ENCODE data around the gene PRKAG2.

The PRKAG2 gene

DNA sequence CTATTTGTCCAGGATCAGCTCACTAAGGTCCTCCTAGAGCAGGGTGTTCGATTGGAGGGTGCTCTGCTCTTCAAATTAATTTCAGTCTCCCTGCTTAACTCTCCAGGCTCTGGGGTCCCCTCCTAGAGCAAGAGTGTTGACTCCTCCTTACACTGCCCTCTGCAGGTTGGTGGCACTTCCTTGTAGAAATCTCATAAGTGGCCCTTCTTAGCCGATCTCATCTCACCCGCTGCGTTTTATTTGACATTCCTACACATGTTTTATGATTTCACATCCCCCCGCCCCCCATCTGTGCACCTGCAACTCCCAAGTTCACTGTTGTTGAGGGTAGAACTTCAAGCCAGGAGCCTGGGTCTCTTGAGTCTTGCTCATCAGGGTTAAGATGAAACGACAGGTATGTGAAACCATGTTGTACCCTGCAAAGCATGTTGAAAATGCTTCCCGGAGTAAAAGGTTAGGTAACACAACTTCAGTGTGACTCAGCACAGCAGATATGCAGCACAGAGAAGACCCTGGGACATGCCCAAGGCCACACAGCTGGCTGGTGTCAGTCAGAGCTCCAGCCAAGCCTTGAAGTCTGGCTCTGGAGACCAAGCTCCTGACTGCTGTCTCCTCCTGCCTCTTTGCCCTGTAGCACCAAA is 171.2 kb downstream of the PRKAG2 start:
- peak in 1 of 2 donors; percentile 18 for DNase-seq

DNA sequence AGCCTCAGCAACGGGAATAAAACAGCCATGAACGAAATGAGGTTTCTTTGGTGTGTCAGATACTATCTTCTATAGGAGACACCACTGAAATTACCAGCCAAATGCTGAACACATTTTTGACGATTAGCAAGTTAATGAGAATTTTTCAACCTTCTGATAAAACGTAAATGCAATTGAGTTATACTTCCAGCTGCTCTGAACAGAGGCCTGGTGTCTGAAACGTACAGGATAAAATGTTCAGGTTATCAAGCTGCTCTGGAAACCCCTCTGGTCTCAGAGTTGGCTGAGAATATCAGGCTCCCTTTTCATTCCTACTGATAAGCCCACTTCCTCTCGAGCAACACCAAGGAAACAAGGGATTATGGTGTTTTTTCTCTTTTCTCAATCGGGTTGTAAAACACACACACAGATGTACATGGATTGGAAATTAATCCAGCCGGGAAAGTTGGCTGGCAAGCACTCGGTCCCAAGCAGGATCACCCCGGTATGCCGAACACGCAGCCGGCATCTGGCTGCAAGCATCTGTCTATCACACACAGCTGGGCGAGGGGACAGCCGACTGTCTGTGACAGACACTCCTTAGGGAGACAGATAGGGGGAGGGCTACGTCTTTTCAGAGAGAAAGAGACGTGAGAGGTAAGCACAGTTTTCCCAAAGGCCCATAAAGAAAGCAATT is 171.8 kb downstream of the PRKAG2 start:
- DNase-seq = no peak

DNA sequence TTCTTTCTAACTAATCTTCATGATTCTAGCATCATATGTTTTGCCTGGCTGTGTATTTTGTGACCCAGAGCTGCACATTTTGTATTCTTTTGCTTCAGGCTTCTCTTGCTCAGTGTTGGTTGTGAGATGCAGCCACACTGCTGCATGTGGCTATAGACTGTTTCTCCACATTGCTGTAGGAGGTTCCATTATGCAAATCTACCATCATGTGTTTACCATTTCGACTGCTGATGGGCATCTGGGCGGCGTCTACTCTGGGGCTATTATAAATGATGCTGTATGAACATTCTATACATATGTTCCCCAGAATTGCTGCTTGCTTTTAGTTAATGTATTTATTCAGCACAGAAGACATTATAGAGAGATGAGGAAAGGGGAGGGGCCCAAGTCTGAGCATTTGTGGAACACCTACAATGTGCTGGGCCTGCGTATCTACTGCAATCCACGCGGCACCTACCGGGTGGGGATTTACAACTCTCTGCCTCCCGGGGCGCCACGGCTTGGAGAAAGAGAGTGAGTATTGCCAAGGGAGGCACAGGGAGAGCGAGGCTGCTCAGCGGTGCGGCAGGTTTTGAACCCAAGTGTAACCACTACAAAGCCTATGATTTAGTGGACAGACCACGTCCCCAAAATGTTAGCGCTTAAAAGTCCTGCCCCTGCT is 172.5 kb downstream of the PRKAG2 start:
- DNase-seq = no peak

DNA sequence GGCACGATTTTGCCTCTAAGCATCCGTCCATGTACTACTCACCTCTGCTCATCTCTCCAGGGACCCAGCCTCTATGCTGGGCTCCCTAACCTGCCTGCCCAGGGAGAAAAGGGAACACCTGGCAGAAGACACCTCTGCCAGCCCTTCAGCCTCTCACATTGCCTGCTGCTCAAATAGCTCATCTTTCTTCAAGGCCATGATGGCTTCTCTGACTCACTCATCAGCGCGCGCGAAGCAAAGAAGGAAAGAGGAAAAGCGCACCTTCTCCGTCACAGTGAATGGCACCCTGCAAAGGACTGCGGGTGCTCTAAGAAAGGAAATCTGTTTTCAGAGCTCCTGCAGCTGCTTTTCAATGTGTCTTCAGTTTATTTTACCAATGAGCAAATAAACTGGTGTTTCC is 174.0 kb downstream of the PRKAG2 start:
- DNase-seq = no peak

DNA sequence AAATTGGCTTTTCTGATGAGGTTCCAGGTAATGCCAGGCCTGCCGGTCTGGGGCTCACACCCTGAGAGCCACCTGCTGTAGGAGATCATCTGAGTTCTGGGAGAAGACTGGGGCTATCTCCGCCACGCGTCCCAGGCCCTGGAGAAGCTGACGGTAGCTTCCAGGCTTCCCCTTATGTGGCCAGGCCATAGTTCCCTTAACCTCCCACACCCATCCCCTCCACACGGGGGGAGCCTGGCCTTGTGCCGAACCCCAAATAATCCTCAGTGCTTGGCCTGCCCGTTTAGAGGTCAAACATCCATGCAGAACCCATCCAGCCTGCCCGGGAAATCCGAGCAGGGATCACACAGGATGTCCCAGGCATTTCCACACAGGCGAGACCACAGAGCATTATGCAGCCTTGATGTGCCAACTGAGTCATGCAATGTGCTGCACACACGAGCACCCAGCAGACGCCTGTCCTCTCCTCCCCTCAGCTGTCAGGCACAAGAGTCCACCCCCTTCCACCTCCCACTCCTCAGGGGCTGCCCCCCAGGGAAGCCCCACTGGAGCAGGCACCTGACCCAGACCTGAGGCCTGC is 176.2 kb downstream of the PRKAG2 start:
- DNase-seq = peak; percentile 49 to 72

- DNase-seq = peak; percentile 76 to 84
Measured at GRCh38 chr7:151699928-151700319, 177.0 kb downstream of the PRKAG2 start.

GRCh38 chr7:151699147-151699927 is 177.6 kb downstream of the PRKAG2 start:
- no peak for DNase-seq

DNA sequence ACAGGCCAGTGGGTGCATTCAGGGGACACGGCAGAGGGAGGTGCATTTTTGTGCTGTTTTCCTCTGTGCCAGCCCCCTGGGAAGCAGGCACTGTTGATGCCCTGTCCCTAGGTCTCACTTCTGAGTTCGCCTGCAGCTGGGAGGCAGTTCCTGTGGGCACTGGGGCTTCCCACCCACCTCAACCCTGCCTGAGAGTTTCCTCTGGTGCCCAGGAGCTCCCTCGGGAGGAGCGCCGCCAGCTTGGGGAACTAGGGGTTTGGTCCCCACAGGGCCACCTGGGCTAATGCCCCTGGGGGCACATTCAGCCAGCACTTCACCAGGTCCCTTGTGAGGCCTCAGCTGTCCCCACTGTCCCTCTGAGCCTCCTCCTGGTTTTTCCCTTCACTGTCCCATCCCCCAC is 179.0 kb downstream of the PRKAG2 start:
- no peak for DNase-seq

- no peak for DNase-seq
Measured at GRCh38 chr7:151697515-151697895, 179.4 kb downstream of the PRKAG2 start.

DNA sequence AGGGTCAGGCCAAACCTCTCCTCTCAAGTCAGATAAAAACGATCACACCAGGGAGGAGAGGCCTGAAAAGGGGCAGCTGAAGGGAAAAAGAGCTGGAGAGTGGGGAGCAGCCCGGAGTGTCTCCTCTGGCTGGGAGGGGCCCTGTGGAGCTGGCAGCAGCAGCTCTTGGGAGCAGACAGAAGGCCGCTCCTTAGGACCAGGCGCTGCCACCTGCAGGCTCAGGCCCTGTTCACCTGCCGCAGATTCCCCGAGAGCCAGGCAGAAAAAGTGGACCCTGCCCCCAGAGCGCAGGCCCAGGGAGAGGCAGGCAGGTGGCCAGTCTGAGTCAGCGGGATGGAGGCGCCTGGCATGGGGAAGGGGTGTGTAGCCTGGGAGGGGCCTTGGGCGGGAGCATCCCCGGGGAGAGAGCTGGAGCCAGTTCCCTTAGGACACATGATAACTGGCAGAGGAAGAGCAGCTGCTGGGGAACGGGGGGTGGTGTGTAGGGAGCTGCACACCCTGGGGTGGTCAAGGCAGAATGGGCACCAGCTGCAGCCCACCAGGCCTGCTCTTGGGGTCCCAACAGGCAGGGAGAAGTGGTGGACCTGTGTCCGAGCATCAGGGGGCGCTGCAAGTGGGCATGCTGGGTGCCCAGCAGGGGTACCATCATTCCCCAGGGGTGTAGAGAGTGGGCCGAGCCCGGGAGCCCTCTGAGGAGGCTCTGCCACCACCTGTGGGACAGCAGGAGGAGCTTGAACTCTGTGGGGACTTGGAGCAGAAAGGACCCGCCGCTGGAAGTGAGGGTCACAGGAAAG is 180.0 kb downstream of the PRKAG2 start:
- no peak for DNase-seq

DNA sequence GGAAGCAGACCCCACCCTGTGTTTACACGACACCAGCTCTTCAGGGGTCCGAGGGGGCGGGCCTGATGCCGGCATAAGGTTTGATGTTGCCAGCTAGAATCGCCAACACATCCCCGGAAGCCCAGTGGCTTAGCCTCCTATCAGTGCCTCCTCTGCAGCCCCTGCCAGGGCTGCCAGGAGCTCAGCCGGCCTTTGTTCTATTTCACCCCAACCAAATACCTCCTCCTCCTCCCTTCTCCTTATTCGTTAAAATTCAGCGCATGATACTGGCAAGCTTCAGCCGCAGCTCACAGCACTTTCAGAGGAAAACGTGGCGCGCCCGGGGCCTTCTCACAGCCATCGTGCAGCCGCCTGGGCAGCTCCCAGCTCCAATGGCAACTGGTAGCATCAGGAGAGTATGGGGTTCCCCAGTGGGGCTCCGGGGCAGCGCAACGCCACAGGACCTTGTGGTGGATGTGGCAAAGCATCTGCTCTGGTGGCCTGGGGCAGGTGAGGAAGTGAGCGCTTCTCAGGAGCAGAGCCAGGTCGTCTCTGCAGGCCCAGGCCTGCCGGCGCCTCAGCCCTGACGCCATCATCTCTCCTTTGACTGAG is 180.9 kb downstream of the PRKAG2 start:
- no peak for DNase-seq

- peak; percentile 65 to 74 for DNase-seq
Measured at GRCh38 chr7:151694828-151695580, 181.9 kb downstream of the PRKAG2 start.

- DNase-seq = no peak
Measured at GRCh38 chr7:151694441-151694827, 182.5 kb downstream of the PRKAG2 start.

DNA sequence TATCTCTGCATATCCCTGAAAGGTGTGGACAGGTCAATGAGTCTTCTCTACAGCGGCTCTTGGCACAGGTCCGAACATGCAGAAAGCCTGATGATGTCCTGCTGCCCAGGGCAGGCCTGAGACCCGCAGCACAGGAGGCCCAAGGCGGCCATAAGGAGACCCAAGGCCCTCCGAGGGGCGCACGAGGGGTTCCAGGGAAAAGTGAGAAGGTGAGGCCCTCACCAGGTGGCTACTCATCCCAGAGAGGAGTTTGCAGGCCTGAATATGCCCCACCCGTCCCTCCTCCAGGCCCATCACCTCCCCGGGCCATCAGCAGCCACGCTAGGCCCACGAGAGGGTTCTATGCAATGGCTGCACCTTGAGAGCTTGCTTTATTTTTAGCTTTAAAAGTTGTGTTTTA is 183.8 kb downstream of the PRKAG2 start:
- DNase-seq = no peak

- DNase-seq = no peak
Measured at GRCh38 chr7:151692721-151693120, 184.2 kb downstream of the PRKAG2 start.

DNA sequence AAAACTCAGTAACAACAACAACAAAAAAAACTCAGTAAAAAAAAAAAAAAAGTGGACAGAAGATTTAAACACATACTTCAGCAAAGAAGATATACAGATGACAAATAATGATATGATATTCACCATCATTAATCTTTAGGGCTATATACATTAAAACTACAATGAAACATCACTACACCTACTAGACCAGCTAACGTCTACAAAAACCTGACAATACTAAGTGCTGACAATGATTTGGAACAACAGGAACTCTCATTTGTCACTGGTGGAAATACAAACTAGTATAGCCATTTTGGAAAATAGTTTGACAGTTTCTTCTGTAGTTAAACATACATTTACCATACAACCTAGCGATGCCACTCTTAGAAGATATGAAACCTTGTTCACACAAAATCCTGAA is 185.5 kb downstream of the PRKAG2 start:
- no peak for DNase-seq

DNA sequence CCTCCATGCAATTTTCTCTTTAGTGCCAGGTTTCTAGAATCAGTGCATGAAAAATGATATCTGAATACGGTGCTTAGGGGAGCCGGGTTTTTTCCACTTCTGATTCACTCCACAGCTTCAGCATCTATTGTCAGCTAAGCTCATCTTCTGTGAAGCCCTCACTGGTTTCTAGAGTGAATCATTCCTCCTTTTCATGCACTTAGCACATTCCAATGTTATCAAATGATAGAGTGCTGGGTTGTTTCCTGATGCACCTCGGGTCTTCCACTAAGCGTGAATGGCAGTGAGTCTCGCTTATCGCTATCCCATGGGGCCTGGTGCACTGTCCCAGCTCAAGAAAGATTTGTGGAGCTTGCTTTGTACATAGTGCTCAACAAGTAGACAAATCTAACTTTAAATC is 186.3 kb downstream of the PRKAG2 start:
- DNase-seq = no peak

DNA sequence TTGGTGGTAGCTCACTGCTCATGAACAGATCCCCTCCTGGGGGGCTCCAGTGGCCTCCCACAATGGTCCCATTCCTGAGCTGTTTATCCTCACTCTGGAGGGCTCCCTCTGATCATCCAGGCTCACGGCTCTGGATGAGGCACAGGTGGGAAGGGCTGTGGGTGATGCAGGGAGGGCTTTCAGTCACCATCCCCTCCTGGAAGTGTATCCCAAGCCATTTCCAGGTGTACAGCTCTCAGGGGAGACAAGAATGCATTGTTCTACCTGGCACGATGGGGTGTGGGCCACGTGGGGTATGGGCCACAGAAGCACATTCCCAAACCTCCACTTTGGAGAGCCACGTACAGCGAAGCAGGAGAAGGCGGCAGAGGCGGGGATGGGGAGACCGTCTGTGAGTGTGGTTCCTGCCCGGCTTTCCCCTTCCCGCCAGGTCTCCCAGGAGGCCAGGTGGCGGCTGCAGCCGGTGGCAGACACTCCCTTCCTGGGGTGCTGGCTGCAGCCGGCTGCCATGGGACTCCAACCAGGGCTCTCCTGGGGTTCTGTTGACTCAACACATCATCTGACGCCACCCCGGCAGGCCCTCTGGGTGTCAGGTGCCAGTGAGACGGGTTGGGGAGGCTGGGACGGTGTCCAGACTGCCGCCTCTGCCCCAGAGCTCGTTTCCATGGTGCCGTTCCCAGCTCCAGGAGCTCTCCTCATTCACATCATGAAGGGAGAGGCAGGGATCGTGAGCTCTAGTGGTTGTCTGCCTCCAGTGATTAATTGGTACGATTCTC is 187.5 kb downstream of the PRKAG2 start:
- DNase-seq = no peak

DNA sequence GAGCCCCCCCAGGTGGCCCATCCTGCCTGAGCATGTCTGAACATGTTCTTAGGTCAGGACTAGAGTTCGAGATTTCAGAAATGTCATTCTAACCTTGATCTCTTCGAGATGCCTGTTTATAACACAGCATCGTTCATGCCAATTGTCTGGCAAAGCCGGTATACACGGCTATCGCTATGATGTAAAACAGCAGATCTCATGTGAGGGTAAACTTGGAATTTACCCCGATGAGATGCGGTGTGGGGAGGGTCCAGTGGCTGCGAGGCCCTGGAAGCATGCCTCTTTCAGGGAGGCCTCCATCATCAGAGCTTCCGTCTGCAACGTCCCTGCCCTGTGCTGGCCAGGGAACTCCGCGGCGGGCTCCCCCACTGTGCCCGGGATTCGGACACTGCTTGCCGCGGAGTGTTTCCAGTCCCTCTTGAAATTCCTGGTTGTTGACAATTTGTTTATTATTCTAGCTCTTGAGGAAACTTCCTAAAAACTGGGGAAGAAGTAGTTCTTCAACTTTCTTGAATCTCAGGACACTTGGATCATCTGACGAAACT is 188.6 kb downstream of the PRKAG2 start:
- no peak for DNase-seq
